Neutrophil (primary cell): ENCODE results near the gene AP3B1.

ENCODE experiments used
- H3K27ac ChIP-seq: fragments of 200-600 bp; sonication (generic); 2 replicates; pipeline ENCODE4 v1.5.1; 2016; ENCODE audit warnings: mild to moderate bottlenecking, moderate library complexity
- H3K27me3 ChIP-seq: fragments of 200-600 bp; sonication (generic); 2 replicates; pipeline ENCODE4 v1.6.0; 2016; ENCODE audit warnings: mild to moderate bottlenecking
- H3K36me3 ChIP-seq: fragments of 200-600 bp; sonication (generic); 2 replicates; pipeline ENCODE4 v1.5.1; 2017
- H3K4me1 ChIP-seq, 2 experiments: fragments of 200-600 bp in 1 of 2; sonication (generic) in 1 of 2; 1 replicate in 1 of 2; 2 replicates in 1 of 2; pipeline versions ENCODE4 v1.5.1 to v1.6.1; 2013 to 2016; ENCODE audit warnings: low read depth in 1 of 2, low read length in 1 of 2, mild to moderate bottlenecking in 1 of 2, moderate library complexity in 1 of 2; ENCODE audit not compliant: control insufficient read depth in 1 of 2, insufficient read depth in 1 of 2
- H3K4me3 ChIP-seq, 2 experiments: fragments of 200-600 bp in 1 of 2; sonication (generic) in 1 of 2; 1 replicate in 1 of 2; 2 replicates in 1 of 2; pipeline ENCODE4 v1.5.1; 2013 to 2016; ENCODE audit warnings: low read depth in 1 of 2, low read length in 1 of 2, mild to moderate bottlenecking in 1 of 2, moderate library complexity in 1 of 2
- H3K9me3 ChIP-seq: fragments of 200-600 bp; sonication (generic); 2 replicates; pipeline ENCODE4 v1.5.1; 2016
- TF ChIP-seq, protein P1 (sequence below): fragments of 200-600 bp; sonication (generic); IDR thresholded peaks from 2 replicates; pipeline ENCODE4 v1.5.1; 2016; ENCODE audit warnings: antibody characterized with exemption

The AP3B1 gene

GRCh38 chr5:78065663-78066062 is 228.8 kb downstream of the AP3B1 start:
- TF ChIP-seq, protein P1, sequence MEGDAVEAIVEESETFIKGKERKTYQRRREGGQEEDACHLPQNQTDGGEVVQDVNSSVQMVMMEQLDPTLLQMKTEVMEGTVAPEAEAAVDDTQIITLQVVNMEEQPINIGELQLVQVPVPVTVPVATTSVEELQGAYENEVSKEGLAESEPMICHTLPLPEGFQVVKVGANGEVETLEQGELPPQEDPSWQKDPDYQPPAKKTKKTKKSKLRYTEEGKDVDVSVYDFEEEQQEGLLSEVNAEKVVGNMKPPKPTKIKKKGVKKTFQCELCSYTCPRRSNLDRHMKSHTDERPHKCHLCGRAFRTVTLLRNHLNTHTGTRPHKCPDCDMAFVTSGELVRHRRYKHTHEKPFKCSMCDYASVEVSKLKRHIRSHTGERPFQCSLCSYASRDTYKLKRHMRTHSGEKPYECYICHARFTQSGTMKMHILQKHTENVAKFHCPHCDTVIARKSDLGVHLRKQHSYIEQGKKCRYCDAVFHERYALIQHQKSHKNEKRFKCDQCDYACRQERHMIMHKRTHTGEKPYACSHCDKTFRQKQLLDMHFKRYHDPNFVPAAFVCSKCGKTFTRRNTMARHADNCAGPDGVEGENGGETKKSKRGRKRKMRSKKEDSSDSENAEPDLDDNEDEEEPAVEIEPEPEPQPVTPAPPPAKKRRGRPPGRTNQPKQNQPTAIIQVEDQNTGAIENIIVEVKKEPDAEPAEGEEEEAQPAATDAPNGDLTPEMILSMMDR, result no peak
- no peaks in the 10 kb centered on the region for H3K27me3 ChIP-seq
- H3K36me3 ChIP-seq, result peaks cover 6% of the 10 kb centered on the region

GRCh38 chr5:78064941-78065472 is 229.5 kb downstream of the AP3B1 start:
- Histone ChIP-seq H3K4me1 (no peaks in the 10 kb centered on the region), H3K27ac (no peak overlapping the region), H3K36me3 (peaks cover 6% of the 10 kb centered on the region), H3K9me3 (no peaks in the 10 kb centered on the region), H3K27me3 (no peaks in the 10 kb centered on the region), H3K4me3 (no peak overlapping the region)
- TF ChIP-seq, protein P1, result no peak

More at GRCh38 chr5:78065663-78066062, 228.8 kb downstream of the AP3B1 start:
- Histone ChIP-seq H3K9me3 (no peaks in the 10 kb centered on the region), H3K4me1 (no peaks in the 10 kb centered on the region), H3K27ac (no peak overlapping the region), H3K4me3 (no peak overlapping the region)

- Histone ChIP-seq H3K27me3 (no peaks in the 10 kb centered on the region), H3K4me3 (no peak overlapping the region), H3K27ac (no peak overlapping the region), H3K9me3 (no peaks in the 10 kb centered on the region), H3K4me1 (no peaks in the 10 kb centered on the region), H3K36me3 (peaks cover 10% of the 10 kb centered on the region)
- TF ChIP-seq, protein P1, result no peak
Observed at GRCh38 chr5:78063495-78063894, 231.0 kb downstream of the AP3B1 start.

- H3K27me3 ChIP-seq, result no peaks in the 10 kb centered on the region
Observed at GRCh38 chr5:78062645-78063044, 231.9 kb downstream of the AP3B1 start.

DNA sequence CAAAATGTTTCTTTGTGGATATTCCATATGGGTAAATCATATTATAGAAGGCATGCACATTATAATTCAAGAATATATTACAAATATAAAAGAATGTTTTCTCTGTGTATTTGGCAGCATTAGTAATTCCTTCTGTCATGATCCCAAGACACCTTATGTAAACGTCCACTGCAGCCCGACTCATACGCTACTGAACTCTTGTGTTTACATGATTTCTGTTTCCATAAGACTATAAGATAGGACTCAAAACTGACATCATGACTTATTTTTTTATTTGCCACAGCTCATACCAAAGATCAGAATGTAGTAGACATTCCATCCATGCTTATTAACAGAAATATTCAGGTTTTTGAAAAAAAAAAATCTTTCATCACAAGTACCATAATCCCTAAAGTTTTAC is 234.1 kb downstream of the AP3B1 start:
- TF ChIP-seq, protein P1, result no peak
- no peaks in the 10 kb centered on the region for H3K9me3 ChIP-seq
- H3K36me3 ChIP-seq, result peaks cover 8% of the 10 kb centered on the region
- H3K27me3 ChIP-seq, result no peaks in the 10 kb centered on the region
- no peak overlapping the region for H3K4me3 ChIP-seq
- no peaks in the 10 kb centered on the region for H3K4me1 ChIP-seq
- H3K27ac ChIP-seq, result no peak overlapping the region

More at GRCh38 chr5:78062645-78063044, 231.9 kb downstream of the AP3B1 start:
- Histone ChIP-seq H3K4me1 (no peaks in the 10 kb centered on the region), H3K4me3 (no peak overlapping the region), H3K27ac (no peak overlapping the region), H3K36me3 (peaks cover 10% of the 10 kb centered on the region), H3K9me3 (no peaks in the 10 kb centered on the region)
- TF ChIP-seq, protein P1, result no peak

GRCh38 chr5:78058625-78059024 is 235.9 kb downstream of the AP3B1 start:
- TF ChIP-seq, protein P1, result no peak
- H3K4me3 ChIP-seq, result no peak overlapping the region
- no peak overlapping the region for H3K27ac ChIP-seq
- H3K9me3 ChIP-seq, result no peaks in the 10 kb centered on the region
- H3K4me1 ChIP-seq, result no peaks in the 10 kb centered on the region
- H3K27me3 ChIP-seq, result no peaks in the 10 kb centered on the region
- H3K36me3 ChIP-seq, result peaks cover 5% of the 10 kb centered on the region
